Natural killer cell (primary cell): Measurements from ENCODE around the gene TMEM254. TPM values are rescaled to one million over a fixed set of nuclear protein-coding genes. Genes with fewer than 3 reads are reported as not detected.

Source experiments
- ATAC-seq, 3 donors: fragments of 150-1000 bp in 2 of 3; fragments of 200-7000 bp in 1 of 3; cut with Tn5 transposase; 1 replicate in 1 of 3; 2 replicates in 2 of 3; pipeline ENCODE4 v1.10.0; 2021; ENCODE audit warnings: mild to moderate bottlenecking in 2 of 3, moderate library complexity in 2 of 3
- DNase-seq, 2 donors: peaks; one replicate each; pipeline versions ENCODE4 v3.0.0 to v3.0.0-alpha.2; 2013 to 2021; ENCODE audit warnings: mixed read lengths in 1 of 2
- H3K27ac ChIP-seq: one replicate; pipeline ENCODE4 v1.5.1; 2013; ENCODE audit warnings: mild to moderate bottlenecking, low read length
- H3K27me3 ChIP-seq: one replicate; pipeline ENCODE4 v1.6.1; 2013; ENCODE audit warnings: low read length; ENCODE audit not compliant: control insufficient read depth, insufficient read depth
- H3K36me3 ChIP-seq: one replicate; pipeline ENCODE4 v1.6.1; 2013; ENCODE audit warnings: low read length; ENCODE audit not compliant: control insufficient read depth, insufficient read depth
- H3K4me1 ChIP-seq: one replicate; pipeline ENCODE4 v1.6.1; 2013; ENCODE audit warnings: low read length; ENCODE audit not compliant: control insufficient read depth, insufficient read depth
- H3K4me3 ChIP-seq: one replicate; pipeline ENCODE4 v1.5.1; 2013; ENCODE audit warnings: low read length
- H3K9me3 ChIP-seq: one replicate; pipeline ENCODE4 v1.6.1; 2013; ENCODE audit warnings: low read length; ENCODE audit not compliant: control insufficient read depth, insufficient read depth
- H3K27ac Mint-ChIP-seq, 2 donors: one replicate each; pipeline ENCODE4 v1.8.0; 2022; ENCODE audit warnings: mild to moderate bottlenecking in 2 of 2, mixed read lengths in 2 of 2, moderate library complexity in 1 of 2
- H3K27me3 Mint-ChIP-seq, 2 donors: one replicate each; pipeline ENCODE4 v1.8.0; 2022; ENCODE audit warnings: low read depth in 2 of 2, mixed read lengths in 2 of 2
- H3K36me3 Mint-ChIP-seq: one replicate; pipeline ENCODE4 v1.8.0; 2022; ENCODE audit warnings: mixed read lengths
- H3K4me1 Mint-ChIP-seq, 2 donors: one replicate each; pipeline ENCODE4 v1.8.0; 2022; ENCODE audit warnings: mixed read lengths in 2 of 2
- H3K4me3 Mint-ChIP-seq: one replicate; pipeline ENCODE4 v1.8.0; 2022; ENCODE audit warnings: mild to moderate bottlenecking, moderate library complexity, mixed read lengths
- H3K9me3 Mint-ChIP-seq, 2 donors: one replicate each; pipeline ENCODE4 v1.8.0; 2022; ENCODE audit warnings: mixed read lengths in 2 of 2
- CTCF ChIP-seq: fragments of 200-600 bp; IDR thresholded peaks from one replicate; pipeline ENCODE4 v1.8.0; 2022; ENCODE audit warnings: antibody characterized with exemption
- WGBS: methylation state at CpG from one replicate; pipeline ENCODE4 v1.1.7; 2013; ENCODE audit warnings: missing lambda C conversion rate; ENCODE audit not compliant: insufficient coverage; 5-methylcytosine and 5-hydroxymethylcytosine counted together
- intact Hi-C: fragments of 100-400 bp; cut with micrococcal nuclease; formaldehyde crosslinking; loops from one replicate; pipeline ENCODE4 v1.14.2; 2022
- total RNA-seq, 4 donors: library from RNA; stranded (reverse); fragments of 120-200 nt in 1 of 4; gene quantifications; one replicate each; pipeline versions ENCODE4 v1.2.3 to v1.2.4, GENCODE V29; 2013 to 2022

The TMEM254 gene
- total RNA-seq, 3 donors from 2014 or later (not counting 1 experiment from before 2014, with no cell fraction given) = 7.1 to 11.1 (median 10.3) TPM

- Mint-ChIP-seq H3K4me3 (no peak overlapping the region), H3K9me3 (no peaks in the 10 kb centered on the region), H3K27ac (no peak overlapping the region), H3K36me3 (no peaks in the 10 kb centered on the region), H3K27me3 (peaks cover 32 to 35% of the 10 kb centered on the region in 2 donors), H3K4me1 (no peaks in the 10 kb centered on the region)
- intact Hi-C loops = no loop called here
- TF ChIP-seq CTCF = no peak
- no peak for ATAC-seq
- DNase-seq = no peak
- H3K36me3 ChIP-seq = no peaks in the 10 kb centered on the region
- H3K4me1 ChIP-seq = no peaks in the 10 kb centered on the region
- H3K27me3 ChIP-seq = peaks cover 1% of the 10 kb centered on the region
- WGBS = 93% methylated on average over 13 of the region's 14 CpGs
- no peak overlapping the region for H3K4me3 ChIP-seq
- no peak overlapping the region for H3K27ac ChIP-seq
- no peaks in the 10 kb centered on the region for H3K9me3 ChIP-seq
Measured at GRCh38 chr10:80137031-80137862, 58.8 kb downstream of the TMEM254 start.

GRCh38 chr10:80137920-80138319 lies 59.5 kb downstream of the TMEM254 start:
- no peak for TF ChIP-seq CTCF
- H3K9me3 ChIP-seq = no peaks in the 10 kb centered on the region
- DNase-seq = no peak
- no peaks in the 10 kb centered on the region for H3K36me3 Mint-ChIP-seq
- H3K27me3 Mint-ChIP-seq = peaks cover 29 to 31% of the 10 kb centered on the region in 2 donors
- H3K27ac Mint-ChIP-seq = no peak overlapping the region
- no peak overlapping the region for H3K27ac ChIP-seq
- no peaks in the 10 kb centered on the region for H3K36me3 ChIP-seq
- H3K9me3 Mint-ChIP-seq = no peaks in the 10 kb centered on the region
- no peaks in the 10 kb centered on the region for H3K4me1 Mint-ChIP-seq
- no peak overlapping the region for H3K4me3 Mint-ChIP-seq
- intact Hi-C loops = no loop called here
- ATAC-seq = no peak
- WGBS = 69% methylated on average over 4 of the region's 4 CpGs
- no peaks in the 10 kb centered on the region for H3K27me3 ChIP-seq
- H3K4me1 ChIP-seq = no peaks in the 10 kb centered on the region
- no peak overlapping the region for H3K4me3 ChIP-seq

- intact Hi-C loops = no loop called here
- no peak for ATAC-seq
Measured at GRCh38 chr10:80139265-80139664, 60.8 kb downstream of the TMEM254 start.

More at GRCh38 chr10:80139265-80139664, 60.8 kb downstream of the TMEM254 start:
- Histone ChIP-seq H3K27me3 (no peaks in the 10 kb centered on the region), H3K4me1 (peaks cover 9% of the 10 kb centered on the region), H3K9me3 (no peaks in the 10 kb centered on the region), H3K27ac (no peak overlapping the region), H3K4me3 (no peak overlapping the region), H3K36me3 (no peaks in the 10 kb centered on the region)
- H3K9me3 Mint-ChIP-seq = no peaks in the 10 kb centered on the region
- no peak overlapping the region for H3K27ac Mint-ChIP-seq
- DNase-seq = no peak
- TF ChIP-seq CTCF = no peak
- H3K4me1 Mint-ChIP-seq = peaks cover 5 to 8% of the 10 kb centered on the region in 2 donors
- no peaks in the 10 kb centered on the region for H3K36me3 Mint-ChIP-seq
- 88% methylated on average over 2 of the region's 2 CpGs for whole genome bisulfite sequencing
- peaks cover 20 to 25% of the 10 kb centered on the region in 2 donors for H3K27me3 Mint-ChIP-seq
- no peak overlapping the region for H3K4me3 Mint-ChIP-seq
